ENCODE measurements around the gene SLC25A53. TPM values are rescaled to one million over a fixed set of nuclear protein-coding genes. Genes with fewer than 3 reads are reported as not detected.
"Not testable (repeated sequence)": the region's sequence is repeated elsewhere in the genome, so short reads cannot be mapped to it uniquely, and the experiment has no call there.

SLC25A53 gene
- total RNA-seq, 1 donor from 2014 or later: 13.6 TPM

GRCh38 chrX:104112326-104112951, 44.4 kb downstream of the SLC25A53 start, which contains the start of gene ZCCHC18:
TSS of gene ZCCHC18 (plus strand) at chrX:104112523. CDS start at chrX:104114112, 1,589 bp downstream.
- peak within 1 kb of the TSS; percentile 58 for H3K27ac ChIP-seq
- H3K36me3 ChIP-seq: no peaks in the 10 kb centered on the region
- peak within 1 kb of the TSS; percentile 58 for H3K4me3 ChIP-seq
- no peaks in the 10 kb centered on the region for H3K27me3 ChIP-seq
- DNase-seq: peak; percentile 67
- no peaks in the 10 kb centered on the region for H3K9me3 ChIP-seq
- TF ChIP-seq, protein P1, sequence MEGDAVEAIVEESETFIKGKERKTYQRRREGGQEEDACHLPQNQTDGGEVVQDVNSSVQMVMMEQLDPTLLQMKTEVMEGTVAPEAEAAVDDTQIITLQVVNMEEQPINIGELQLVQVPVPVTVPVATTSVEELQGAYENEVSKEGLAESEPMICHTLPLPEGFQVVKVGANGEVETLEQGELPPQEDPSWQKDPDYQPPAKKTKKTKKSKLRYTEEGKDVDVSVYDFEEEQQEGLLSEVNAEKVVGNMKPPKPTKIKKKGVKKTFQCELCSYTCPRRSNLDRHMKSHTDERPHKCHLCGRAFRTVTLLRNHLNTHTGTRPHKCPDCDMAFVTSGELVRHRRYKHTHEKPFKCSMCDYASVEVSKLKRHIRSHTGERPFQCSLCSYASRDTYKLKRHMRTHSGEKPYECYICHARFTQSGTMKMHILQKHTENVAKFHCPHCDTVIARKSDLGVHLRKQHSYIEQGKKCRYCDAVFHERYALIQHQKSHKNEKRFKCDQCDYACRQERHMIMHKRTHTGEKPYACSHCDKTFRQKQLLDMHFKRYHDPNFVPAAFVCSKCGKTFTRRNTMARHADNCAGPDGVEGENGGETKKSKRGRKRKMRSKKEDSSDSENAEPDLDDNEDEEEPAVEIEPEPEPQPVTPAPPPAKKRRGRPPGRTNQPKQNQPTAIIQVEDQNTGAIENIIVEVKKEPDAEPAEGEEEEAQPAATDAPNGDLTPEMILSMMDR (IDR thresholded peaks at IDR 0.05): no peak
- intact Hi-C loops (cut with DNase I): no loop called here
- ATAC-seq: peak; percentile 81
- no peaks in the 10 kb centered on the region for H3K4me1 ChIP-seq

DNA sequence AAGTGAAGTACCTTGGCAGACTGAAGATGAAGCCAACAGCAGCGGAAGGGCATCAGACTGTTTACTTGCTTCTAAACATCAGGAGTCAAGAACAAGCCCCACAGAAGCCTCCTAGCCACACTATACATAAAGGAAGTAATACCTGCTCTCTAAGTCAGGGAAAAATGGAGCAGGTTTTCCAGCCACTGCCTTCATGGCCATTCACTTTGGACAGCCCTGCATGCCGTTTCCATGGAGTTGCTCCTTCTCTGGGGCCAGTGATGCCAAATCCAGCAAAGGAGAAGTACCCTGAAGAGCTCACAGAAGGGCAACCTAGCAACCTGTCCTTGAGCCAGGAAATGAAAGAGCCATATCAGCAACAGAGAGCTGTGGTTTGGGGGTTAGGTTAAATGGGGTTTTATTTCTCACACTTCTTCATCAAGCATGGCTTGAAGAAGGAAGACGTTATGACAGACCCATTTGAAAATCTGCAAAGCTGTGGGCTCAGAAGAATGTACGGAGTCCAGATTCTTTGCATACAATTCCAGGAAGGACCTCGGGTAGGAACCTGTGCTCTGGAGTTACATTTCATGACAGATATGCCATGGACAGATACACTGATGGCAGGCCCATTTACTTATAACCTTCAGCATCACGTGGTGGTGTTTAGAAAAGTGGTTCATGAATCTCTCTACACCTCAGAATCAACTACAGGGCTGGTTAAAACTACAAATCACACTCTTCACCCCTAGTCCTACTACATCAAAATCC, 46.1 kb downstream of the SLC25A53 start:
- DNase-seq; H3K4me1 ChIP-seq; H3K27ac ChIP-seq; H3K27me3 ChIP-seq; H3K36me3 ChIP-seq; H3K4me3 ChIP-seq; H3K9me3 ChIP-seq; ATAC-seq; intact Hi-C loops (cut with DNase I): not testable (repeated sequence)

GRCh38 chrX:104108955-104109354, 47.9 kb downstream of the SLC25A53 start:
- TF ChIP-seq, protein P1 (IDR thresholded peaks at IDR 0.05): no peak
- intact Hi-C loops (cut with DNase I): no loop called here
- no peaks in the 10 kb centered on the region for H3K27me3 ChIP-seq
- no peak for DNase-seq
- no peaks in the 10 kb centered on the region for H3K4me1 ChIP-seq
- ATAC-seq: no peak
- H3K27ac ChIP-seq: no peak overlapping the region
- H3K36me3 ChIP-seq: no peaks in the 10 kb centered on the region
- H3K9me3 ChIP-seq: no peaks in the 10 kb centered on the region
- no peak overlapping the region for H3K4me3 ChIP-seq

DNA sequence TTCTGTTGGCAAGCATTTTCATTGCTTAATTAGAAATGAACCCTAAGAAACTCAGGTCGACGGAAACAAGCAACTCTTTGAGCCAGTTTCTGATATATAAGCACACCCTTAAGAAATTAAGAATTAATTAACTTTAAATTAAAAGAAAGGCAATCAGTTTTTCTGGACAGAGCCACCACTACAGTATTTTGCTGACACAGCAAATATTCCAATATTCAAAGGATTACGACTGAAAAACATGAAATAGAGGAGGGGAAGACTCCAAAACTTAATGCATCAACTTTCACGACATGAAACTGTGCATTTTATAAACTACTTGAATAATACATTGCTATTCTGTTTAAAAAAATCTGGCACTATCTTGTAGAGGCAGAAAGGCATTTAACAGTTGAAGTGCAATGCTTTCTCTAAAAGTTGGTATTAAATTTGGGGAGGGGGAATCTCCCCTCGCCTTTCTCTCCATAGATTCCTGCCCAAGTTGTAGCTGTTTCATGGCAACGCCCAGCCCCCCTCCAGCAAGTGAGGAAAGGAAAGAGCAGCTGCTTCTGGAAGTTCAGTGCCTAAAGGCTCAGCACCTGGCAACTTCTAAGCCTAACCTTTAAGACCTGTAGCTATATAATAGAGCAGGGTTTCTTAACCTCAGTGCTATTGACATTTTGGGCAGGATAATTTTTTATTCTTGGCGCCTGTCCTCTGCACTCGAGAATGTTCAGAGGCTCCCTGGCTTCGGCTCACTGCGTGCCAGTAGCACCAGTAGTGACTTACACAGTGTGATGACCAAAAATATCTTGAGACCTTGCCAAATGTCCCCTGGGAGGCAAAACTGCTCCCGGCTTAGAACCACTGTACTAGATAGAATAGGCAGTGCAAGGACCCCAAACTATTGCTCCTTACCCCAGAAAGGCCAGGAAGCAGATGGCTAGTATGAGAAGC, 51.2 kb downstream of the SLC25A53 start:
- TF ChIP-seq, protein P1 (IDR thresholded peaks at IDR 0.05): no peak
- no peaks in the 10 kb centered on the region for H3K9me3 ChIP-seq
- intact Hi-C loops (cut with DNase I): no loop called here
- ATAC-seq: no peak
- no peaks in the 10 kb centered on the region for H3K27me3 ChIP-seq
- H3K4me1 ChIP-seq: no peaks in the 10 kb centered on the region
- DNase-seq: no peak
- H3K36me3 ChIP-seq: no peaks in the 10 kb centered on the region
- H3K27ac ChIP-seq: no peak overlapping the region
- no peak overlapping the region for H3K4me3 ChIP-seq

GRCh38 chrX:104104676-104105075, 52.1 kb downstream of the SLC25A53 start:
- no peak overlapping the region for H3K4me3 ChIP-seq
- intact Hi-C loops (cut with DNase I): no loop called here
- DNase-seq: no peak
- no peaks in the 10 kb centered on the region for H3K4me1 ChIP-seq
- H3K27me3 ChIP-seq: no peaks in the 10 kb centered on the region
- no peak for ATAC-seq
- TF ChIP-seq, protein P1 (IDR thresholded peaks at IDR 0.05): no peak
- H3K27ac ChIP-seq: no peak overlapping the region
- no peaks in the 10 kb centered on the region for H3K36me3 ChIP-seq
- H3K9me3 ChIP-seq: no peaks in the 10 kb centered on the region

Measured in upper lobe of right lung (tissue), 1 donor.